Endothelial cell (in vitro differentiated cells): Measurements from ENCODE around the gene MAJIN. TPM values are rescaled to one million over a fixed set of nuclear protein-coding genes. Genes with fewer than 3 reads are reported as not detected.

ENCODE experiments used
- DNase-seq: peaks from one replicate; pipeline ENCODE4 v3.0.0; 2021; ENCODE audit warnings: low spot score
- H3K27ac Mint-ChIP-seq: one replicate; pipeline ENCODE4 v1.8.0; 2021; ENCODE audit warnings: mixed read lengths, inconsistent platforms; ENCODE audit not compliant: unreplicated experiment
- H3K27me3 Mint-ChIP-seq: one replicate; pipeline ENCODE4 v1.8.0; 2021; ENCODE audit warnings: mild to moderate bottlenecking, moderate library complexity, mixed read lengths, inconsistent platforms; ENCODE audit not compliant: unreplicated experiment
- H3K36me3 Mint-ChIP-seq: one replicate; pipeline ENCODE4 v1.8.0; 2021; ENCODE audit warnings: mild to moderate bottlenecking, low read depth, mixed read lengths, inconsistent platforms; ENCODE audit not compliant: unreplicated experiment
- H3K4me1 Mint-ChIP-seq: one replicate; pipeline ENCODE4 v1.8.0; 2021; ENCODE audit warnings: mild to moderate bottlenecking, mixed read lengths, inconsistent platforms; ENCODE audit not compliant: unreplicated experiment
- H3K4me3 Mint-ChIP-seq: one replicate; pipeline ENCODE4 v1.8.0; 2021; ENCODE audit warnings: mild to moderate bottlenecking, mixed read lengths, inconsistent platforms; ENCODE audit not compliant: unreplicated experiment
- H3K9me3 Mint-ChIP-seq: one replicate; pipeline ENCODE4 v1.8.0; 2021; ENCODE audit warnings: mixed read lengths, inconsistent platforms; ENCODE audit not compliant: unreplicated experiment
- CTCF ChIP-seq: fragments of 200-600 bp; sonication (generic); IDR thresholded peaks from one replicate; pipeline ENCODE4 v1.5.0; 2021; ENCODE audit warnings: antibody characterized with exemption; ENCODE audit not compliant: unreplicated experiment
- total RNA-seq: library from RNA; stranded (reverse); fragmentation: NEBNext Ultra II Directional; extraction: Animal tissue kit (Norgen Biotek cat#: 25700); gene quantifications from one replicate; pipeline ENCODE4 v1.2.1, GENCODE V29; 2021; ENCODE audit not compliant: unreplicated experiment

MAJIN gene
- total RNA-seq, 1 donor from 2014 or later = not detected

GRCh38 chr11:64929625-64930024 lies 42.3 kb downstream of the MAJIN start:
- Mint-ChIP-seq H3K27ac (no peak overlapping the region), H3K9me3 (no peaks in the 10 kb centered on the region), H3K4me3 (no peak overlapping the region), H3K36me3 (peaks cover 29% of the 10 kb centered on the region), H3K4me1 (no peaks in the 10 kb centered on the region), H3K27me3 (peaks cover 10% of the 10 kb centered on the region)
- DNase-seq = no peak
- TF ChIP-seq CTCF = no peak

- Mint-ChIP-seq H3K36me3 (peaks cover 29% of the 10 kb centered on the region), H3K27ac (no peak overlapping the region), H3K27me3 (peaks cover 6% of the 10 kb centered on the region), H3K4me1 (no peaks in the 10 kb centered on the region), H3K9me3 (no peaks in the 10 kb centered on the region), H3K4me3 (no peak overlapping the region)
- no peak for TF ChIP-seq CTCF
- no peak for DNase-seq
Measured at GRCh38 chr11:64928957-64929356, 43.0 kb downstream of the MAJIN start.

- Mint-ChIP-seq H3K4me3 (no peak overlapping the region), H3K4me1 (no peaks in the 10 kb centered on the region), H3K9me3 (no peaks in the 10 kb centered on the region), H3K27me3 (peaks cover 5% of the 10 kb centered on the region), H3K27ac (no peak overlapping the region), H3K36me3 (peaks cover 17% of the 10 kb centered on the region)
- DNase-seq = no peak
- no peak for TF ChIP-seq CTCF
Measured at GRCh38 chr11:64926689-64927088, 45.2 kb downstream of the MAJIN start.

GRCh38 chr11:64925536-64926436 lies 46.1 kb downstream of the MAJIN start:
- H3K4me3 Mint-ChIP-seq = peak overlapping the region; percentile 93
- no peak for DNase-seq
- no peaks in the 10 kb centered on the region for H3K9me3 Mint-ChIP-seq
- peaks cover 5% of the 10 kb centered on the region for H3K27me3 Mint-ChIP-seq
- H3K36me3 Mint-ChIP-seq = peaks cover 12% of the 10 kb centered on the region
- H3K4me1 Mint-ChIP-seq = no peaks in the 10 kb centered on the region
- no peak for TF ChIP-seq CTCF
- H3K27ac Mint-ChIP-seq = no peak overlapping the region

GRCh38 chr11:64924910-64925284 lies 47.0 kb downstream of the MAJIN start:
- no peak overlapping the region for H3K27ac Mint-ChIP-seq

More at GRCh38 chr11:64924910-64925284, 47.0 kb downstream of the MAJIN start:
- Mint-ChIP-seq H3K4me1 (no peaks in the 10 kb centered on the region), H3K36me3 (peaks cover 7% of the 10 kb centered on the region), H3K9me3 (no peaks in the 10 kb centered on the region), H3K27me3 (peaks cover 3% of the 10 kb centered on the region), H3K4me3 (peak overlapping the region; percentile 93)
- DNase-seq = peak; percentile 20
- TF ChIP-seq CTCF = no peak
